ENCODE data around the gene PLA2G4F.

Gene PLA2G4F

DNA sequence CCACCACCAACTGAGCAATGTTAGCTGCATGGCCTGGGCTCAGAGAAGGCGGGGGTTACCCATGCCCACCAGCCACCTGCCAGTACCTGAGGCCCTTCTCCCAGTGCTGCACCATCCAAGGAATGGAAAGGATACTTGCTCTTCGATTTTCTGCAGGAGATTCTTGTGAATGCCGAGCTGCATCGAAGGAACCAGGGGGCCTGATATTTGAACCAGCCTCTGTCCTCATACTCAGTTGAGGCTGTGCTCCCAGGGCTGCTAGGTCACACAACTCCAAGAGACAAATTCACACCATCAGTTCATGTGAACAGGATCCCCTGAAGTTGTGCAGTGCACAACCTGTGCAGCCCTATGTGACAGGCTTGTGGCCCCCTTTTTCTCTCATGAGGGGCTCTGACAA, 18.0 kb downstream of the PLA2G4F start:
- no peak for DNase-seq (ENCODE audit: low read depth)
- TF ChIP-seq, protein P1, sequence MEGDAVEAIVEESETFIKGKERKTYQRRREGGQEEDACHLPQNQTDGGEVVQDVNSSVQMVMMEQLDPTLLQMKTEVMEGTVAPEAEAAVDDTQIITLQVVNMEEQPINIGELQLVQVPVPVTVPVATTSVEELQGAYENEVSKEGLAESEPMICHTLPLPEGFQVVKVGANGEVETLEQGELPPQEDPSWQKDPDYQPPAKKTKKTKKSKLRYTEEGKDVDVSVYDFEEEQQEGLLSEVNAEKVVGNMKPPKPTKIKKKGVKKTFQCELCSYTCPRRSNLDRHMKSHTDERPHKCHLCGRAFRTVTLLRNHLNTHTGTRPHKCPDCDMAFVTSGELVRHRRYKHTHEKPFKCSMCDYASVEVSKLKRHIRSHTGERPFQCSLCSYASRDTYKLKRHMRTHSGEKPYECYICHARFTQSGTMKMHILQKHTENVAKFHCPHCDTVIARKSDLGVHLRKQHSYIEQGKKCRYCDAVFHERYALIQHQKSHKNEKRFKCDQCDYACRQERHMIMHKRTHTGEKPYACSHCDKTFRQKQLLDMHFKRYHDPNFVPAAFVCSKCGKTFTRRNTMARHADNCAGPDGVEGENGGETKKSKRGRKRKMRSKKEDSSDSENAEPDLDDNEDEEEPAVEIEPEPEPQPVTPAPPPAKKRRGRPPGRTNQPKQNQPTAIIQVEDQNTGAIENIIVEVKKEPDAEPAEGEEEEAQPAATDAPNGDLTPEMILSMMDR (IDR thresholded peaks at IDR 0.05; ENCODE audit: low read length, missing control alignments): no peak
- no peak overlapping the region for H3K4me3 ChIP-seq (replicated peaks; ENCODE audit: low read depth, low read length)

DNA sequence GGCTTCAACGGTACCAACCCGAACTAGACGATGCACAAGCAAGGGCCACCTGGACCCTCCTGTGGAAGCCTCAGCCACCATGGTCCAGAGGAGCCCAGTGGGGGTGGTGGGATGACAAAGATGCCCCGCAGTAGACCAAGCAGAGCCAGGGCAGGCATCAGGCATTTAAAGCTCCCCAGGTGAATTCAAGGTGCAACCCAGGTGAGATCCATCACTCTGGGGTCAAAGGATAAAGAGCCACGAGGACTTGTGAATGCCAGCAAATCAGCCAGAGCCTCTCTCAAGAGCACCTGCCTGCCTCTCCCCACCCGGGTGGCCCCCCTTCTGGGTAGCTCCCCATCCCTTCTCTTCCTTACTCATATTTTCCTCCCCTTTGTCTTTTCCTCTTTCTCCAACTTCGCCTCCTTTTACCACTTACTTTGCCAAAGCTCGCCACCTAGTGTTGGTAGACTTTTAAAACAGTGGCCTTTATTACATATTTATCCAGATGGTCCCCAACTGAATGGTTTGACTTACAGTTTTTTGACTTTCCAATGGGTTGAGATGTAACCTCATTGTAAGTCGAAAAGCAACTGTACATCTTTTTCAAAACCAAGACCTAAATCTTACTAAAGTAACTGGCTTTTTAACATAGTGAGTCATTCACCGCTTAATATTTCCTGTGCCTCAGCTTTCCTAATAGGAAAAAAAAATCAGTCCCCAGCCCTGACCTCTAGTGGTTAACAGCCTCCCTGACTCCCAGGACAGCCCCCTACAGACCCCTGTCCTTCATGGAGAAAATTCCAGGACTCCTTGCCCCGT, 18.8 kb downstream of the PLA2G4F start:
- no peak overlapping the region for H3K4me3 ChIP-seq (replicated peaks; ENCODE audit: low read depth, low read length)
- TF ChIP-seq, protein P1 (IDR thresholded peaks at IDR 0.05; ENCODE audit: low read length, missing control alignments): peak; percentile 61
- DNase-seq (ENCODE audit: low read depth): peak; percentile 68

DNA sequence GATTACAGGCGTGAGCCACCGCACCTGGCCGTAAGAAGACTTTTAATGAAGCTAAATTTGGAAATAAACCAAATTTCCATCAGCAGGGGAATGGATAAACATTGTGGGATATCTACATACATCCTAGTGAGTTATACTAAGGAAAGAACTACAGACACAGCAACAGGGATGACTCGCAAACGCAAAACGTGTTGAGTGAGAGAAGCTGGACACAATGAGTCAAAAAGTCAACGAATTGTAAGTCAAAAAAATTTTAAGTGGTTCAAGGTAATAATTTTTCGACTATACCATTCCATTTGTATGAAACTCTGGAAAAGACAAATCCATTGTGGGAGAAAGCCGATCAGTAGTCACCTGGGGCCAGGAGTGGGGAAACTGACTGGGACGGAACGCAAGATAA, 19.9 kb downstream of the PLA2G4F start:
- no peak overlapping the region for H3K4me3 ChIP-seq (replicated peaks; ENCODE audit: low read depth, low read length)
- TF ChIP-seq, protein P1 (IDR thresholded peaks at IDR 0.05; ENCODE audit: low read length, missing control alignments): no peak
- DNase-seq (ENCODE audit: low read depth): no peak

DNA sequence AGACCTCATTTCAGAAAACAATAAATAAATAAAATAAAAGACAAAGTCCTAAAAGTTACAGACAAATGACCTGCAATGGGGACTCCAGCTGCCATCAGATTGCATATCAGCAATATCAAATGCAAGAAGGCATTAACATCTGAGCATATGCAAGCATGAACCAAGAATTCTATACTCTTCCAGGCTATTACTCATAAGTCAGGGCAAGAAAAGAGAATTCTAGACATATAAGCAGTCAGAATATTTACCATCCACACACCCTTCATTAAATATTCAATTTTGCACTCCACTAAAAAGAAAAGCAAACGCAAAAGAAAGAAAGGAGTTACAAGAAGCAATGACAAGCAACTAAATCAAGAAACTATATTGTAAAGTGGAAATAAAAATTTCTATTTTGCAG, 21.1 kb downstream of the PLA2G4F start:
- TF ChIP-seq, protein P1 (IDR thresholded peaks at IDR 0.05; ENCODE audit: low read length, missing control alignments): no peak
- no peak overlapping the region for H3K4me3 ChIP-seq (replicated peaks; ENCODE audit: low read depth, low read length)
- DNase-seq (ENCODE audit: low read depth): no peak

DNA sequence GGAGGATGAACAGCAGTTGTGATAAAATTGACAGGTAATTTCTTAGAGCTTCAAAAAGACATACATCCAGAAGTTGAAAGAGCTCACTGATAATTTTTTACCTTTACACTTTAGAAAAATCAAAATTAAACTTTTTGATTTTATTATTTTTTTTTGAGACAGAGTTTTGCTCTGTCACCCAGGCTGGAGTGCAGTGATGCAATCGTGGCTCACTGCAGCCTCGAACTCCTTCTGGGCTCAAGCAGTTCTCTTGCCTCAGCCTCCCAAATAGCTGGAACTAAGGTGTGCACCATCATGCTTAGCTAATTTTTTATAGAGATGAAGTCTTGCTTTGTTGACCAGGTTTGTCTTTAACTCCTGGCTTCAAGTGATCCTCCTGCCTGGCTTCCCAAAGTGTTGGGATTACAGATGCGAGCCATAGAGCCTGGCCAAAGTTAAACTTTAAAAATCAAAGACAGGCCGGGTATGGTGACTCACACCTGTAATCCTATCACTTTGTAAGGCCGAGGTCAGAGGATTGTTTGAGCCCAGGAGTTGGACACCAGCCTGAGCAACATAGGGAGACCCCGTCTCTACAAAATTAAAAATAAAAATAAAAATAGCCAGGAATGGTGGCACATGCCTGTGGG, 21.7 kb downstream of the PLA2G4F start:
- no peak for DNase-seq (ENCODE audit: low read depth)
- TF ChIP-seq, protein P1 (IDR thresholded peaks at IDR 0.05; ENCODE audit: low read length, missing control alignments): no peak

DNA sequence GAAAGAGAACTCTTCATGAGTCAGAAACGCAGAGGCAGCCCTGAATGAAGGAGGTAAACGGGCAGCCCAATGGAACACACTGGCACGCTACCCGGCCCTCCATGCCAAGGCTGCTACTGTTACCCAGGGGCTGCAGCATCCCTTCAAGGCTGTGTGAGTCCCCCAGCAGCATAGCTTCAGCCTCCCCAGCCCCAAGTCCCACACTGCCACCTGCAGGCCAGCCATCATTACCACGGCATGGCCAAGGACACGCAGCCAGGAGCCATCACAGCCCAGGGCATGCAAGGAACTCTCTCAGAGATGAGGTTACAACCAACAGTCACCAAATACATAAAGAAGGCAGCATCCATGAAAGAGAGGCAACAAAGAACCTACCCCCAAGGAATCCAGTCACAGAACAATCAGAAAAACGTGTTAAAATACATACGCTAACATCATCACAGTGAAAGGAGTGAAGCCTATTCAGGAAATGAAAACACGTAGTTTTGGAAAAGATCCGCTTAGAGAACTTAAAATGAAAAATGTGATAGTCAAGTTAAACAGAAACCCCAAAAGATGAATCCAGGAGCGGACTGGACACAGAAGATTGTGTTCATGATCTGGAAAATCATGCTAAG, 22.4 kb downstream of the PLA2G4F start:
- no peak overlapping the region for H3K4me3 ChIP-seq (replicated peaks; ENCODE audit: low read depth, low read length)
- TF ChIP-seq, protein P1 (IDR thresholded peaks at IDR 0.05; ENCODE audit: low read length, missing control alignments): peak; percentile 72
- DNase-seq (ENCODE audit: low read depth): peak; percentile 50

More for the DNA sequence above, 21.7 kb downstream of the PLA2G4F start:
- no peak overlapping the region for H3K4me3 ChIP-seq (replicated peaks; ENCODE audit: low read depth, low read length)
